Measurements from ENCODE around the gene PRR16. TPM values are rescaled to one million over a fixed set of nuclear protein-coding genes. Genes with fewer than 3 reads are reported as not detected.
A peak's percentile ranks its signal among the peaks of the same experiment; 100 is the strongest.

Gene PRR16
- total and polyA plus RNA-seq, 2 experiments from 2014 or later: 15.3 to 16.1 TPM

- no peak overlapping the region for H3K4me3 ChIP-seq
- H3K27ac ChIP-seq: peak overlapping the region; percentile 5
- no peak overlapping the region for H3K4me2 ChIP-seq
- no peaks in the 10 kb centered on the region for H3K4me1 ChIP-seq (ENCODE audit: insufficient read depth)
- H3K9me2 ChIP-seq (replicated peaks; ENCODE audit: insufficient read depth): no peaks in the 10 kb centered on the region
- H3K36me3 ChIP-seq (replicated peaks; ENCODE audit: insufficient read depth, low read depth): no peaks in the 10 kb centered on the region
- H4K20me1 ChIP-seq (ENCODE audit: insufficient read depth, poor library complexity, severe bottlenecking): no peaks in the 10 kb centered on the region
- no peak for DNase-seq (ENCODE audit: low spot score)
- no peaks in the 10 kb centered on the region for H3K79me2 ChIP-seq
- 77% methylated on average over 1 of the region's 1 CpG for WGBS (ENCODE audit: low lambda C conversion rate, missing lambda C conversion rate)
- no peaks in the 10 kb centered on the region for H3K9me3 ChIP-seq (ENCODE audit: low read depth)
- no peak overlapping the region for H2AFZ ChIP-seq
- TF ChIP-seq EZH2phosphoT487 (IDR thresholded peaks at IDR 0.05; ENCODE audit: low read depth, severe bottlenecking, unreplicated experiment): no peak
- TF ChIP-seq EZH2 (IDR thresholded peaks at IDR 0.05; ENCODE audit: borderline replicate concordance): no peak
- TF ChIP-seq, protein P1, sequence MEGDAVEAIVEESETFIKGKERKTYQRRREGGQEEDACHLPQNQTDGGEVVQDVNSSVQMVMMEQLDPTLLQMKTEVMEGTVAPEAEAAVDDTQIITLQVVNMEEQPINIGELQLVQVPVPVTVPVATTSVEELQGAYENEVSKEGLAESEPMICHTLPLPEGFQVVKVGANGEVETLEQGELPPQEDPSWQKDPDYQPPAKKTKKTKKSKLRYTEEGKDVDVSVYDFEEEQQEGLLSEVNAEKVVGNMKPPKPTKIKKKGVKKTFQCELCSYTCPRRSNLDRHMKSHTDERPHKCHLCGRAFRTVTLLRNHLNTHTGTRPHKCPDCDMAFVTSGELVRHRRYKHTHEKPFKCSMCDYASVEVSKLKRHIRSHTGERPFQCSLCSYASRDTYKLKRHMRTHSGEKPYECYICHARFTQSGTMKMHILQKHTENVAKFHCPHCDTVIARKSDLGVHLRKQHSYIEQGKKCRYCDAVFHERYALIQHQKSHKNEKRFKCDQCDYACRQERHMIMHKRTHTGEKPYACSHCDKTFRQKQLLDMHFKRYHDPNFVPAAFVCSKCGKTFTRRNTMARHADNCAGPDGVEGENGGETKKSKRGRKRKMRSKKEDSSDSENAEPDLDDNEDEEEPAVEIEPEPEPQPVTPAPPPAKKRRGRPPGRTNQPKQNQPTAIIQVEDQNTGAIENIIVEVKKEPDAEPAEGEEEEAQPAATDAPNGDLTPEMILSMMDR (IDR thresholded peaks at IDR 0.05; ENCODE audit: poor library complexity): no peak
- H3K27me3 ChIP-seq: no peaks in the 10 kb centered on the region
Measured at GRCh38 chr5:120539471-120539870, 75.4 kb downstream of the PRR16 start.

DNA sequence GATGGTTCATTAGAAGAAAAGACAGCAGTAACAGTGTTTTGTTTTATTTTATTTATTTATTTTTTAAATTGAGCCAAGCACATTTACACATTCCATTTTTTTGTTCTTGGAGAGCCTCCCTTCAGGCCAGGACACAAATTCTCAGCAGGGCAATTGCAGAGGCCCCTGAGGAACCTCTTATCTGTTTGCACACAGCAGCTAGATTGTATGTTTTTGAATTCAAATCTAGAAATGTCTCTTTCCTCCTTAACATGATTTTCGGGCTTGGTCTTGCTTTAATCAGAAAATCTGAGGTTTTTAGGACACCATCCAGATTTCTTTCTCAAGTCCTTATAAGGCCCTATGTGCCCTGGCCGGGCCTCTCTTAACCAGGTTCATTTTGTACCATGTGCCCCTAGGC, 76.0 kb downstream of the PRR16 start:
- H3K79me2 ChIP-seq: no peaks in the 10 kb centered on the region
- H3K36me3 ChIP-seq (replicated peaks; ENCODE audit: insufficient read depth, low read depth): no peaks in the 10 kb centered on the region
- H3K27ac ChIP-seq: peak overlapping the region; percentile 5
- peaks cover 4% of the 10 kb centered on the region for H4K20me1 ChIP-seq (ENCODE audit: insufficient read depth, poor library complexity, severe bottlenecking)
- WGBS (ENCODE audit: low lambda C conversion rate, missing lambda C conversion rate): 66% methylated on average over 2 of the region's 2 CpGs
- DNase-seq (ENCODE audit: low spot score): no peak
- H3K9me3 ChIP-seq (ENCODE audit: low read depth): no peaks in the 10 kb centered on the region
- H3K4me1 ChIP-seq (ENCODE audit: insufficient read depth): no peaks in the 10 kb centered on the region
- no peaks in the 10 kb centered on the region for H3K9me2 ChIP-seq (replicated peaks; ENCODE audit: insufficient read depth)
- H3K4me3 ChIP-seq: no peak overlapping the region
- no peaks in the 10 kb centered on the region for H3K27me3 ChIP-seq
- no peak for TF ChIP-seq EZH2phosphoT487 (IDR thresholded peaks at IDR 0.05; ENCODE audit: low read depth, severe bottlenecking, unreplicated experiment)
- TF ChIP-seq EZH2 (IDR thresholded peaks at IDR 0.05; ENCODE audit: borderline replicate concordance): no peak
- TF ChIP-seq, protein P1 (IDR thresholded peaks at IDR 0.05; ENCODE audit: poor library complexity): no peak
- H2AFZ ChIP-seq: no peak overlapping the region
- no peak overlapping the region for H3K4me2 ChIP-seq

DNA sequence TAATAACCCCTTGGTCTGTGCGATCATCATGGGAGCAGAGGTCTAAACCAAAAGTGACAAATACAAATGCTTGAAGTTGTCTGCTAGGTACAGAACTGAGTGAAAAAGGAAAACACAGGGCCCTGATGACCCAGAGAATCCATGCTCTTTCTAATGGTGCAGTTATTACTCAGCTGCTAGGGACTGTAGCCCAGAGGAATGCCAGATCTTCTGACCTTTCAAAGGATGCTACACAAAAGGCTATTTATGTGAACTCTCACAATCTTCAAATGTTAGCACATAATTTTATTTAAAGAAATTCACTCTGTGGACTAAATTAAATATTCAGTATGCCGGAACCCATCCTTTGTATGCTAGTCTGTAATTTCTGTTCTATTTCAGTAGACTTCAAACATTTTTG, 79.9 kb downstream of the PRR16 start:
- 98% methylated on average over 2 of the region's 2 CpGs for WGBS (ENCODE audit: low lambda C conversion rate, missing lambda C conversion rate)
- no peak overlapping the region for H3K27ac ChIP-seq
- TF ChIP-seq EZH2phosphoT487 (IDR thresholded peaks at IDR 0.05; ENCODE audit: low read depth, severe bottlenecking, unreplicated experiment) (no peak), EZH2 (IDR thresholded peaks at IDR 0.05; ENCODE audit: borderline replicate concordance) (no peak)
- TF ChIP-seq, protein P1 (IDR thresholded peaks at IDR 0.05; ENCODE audit: poor library complexity): no peak
- no peak overlapping the region for H2AFZ ChIP-seq
- no peak overlapping the region for H3K4me3 ChIP-seq
- H3K27me3 ChIP-seq: no peaks in the 10 kb centered on the region
- DNase-seq (ENCODE audit: low spot score): no peak
- no peak overlapping the region for H3K4me2 ChIP-seq
- H4K20me1 ChIP-seq (ENCODE audit: insufficient read depth, poor library complexity, severe bottlenecking): peaks cover 4% of the 10 kb centered on the region
- H3K9me3 ChIP-seq (ENCODE audit: low read depth): no peaks in the 10 kb centered on the region
- H3K79me2 ChIP-seq: no peaks in the 10 kb centered on the region
- no peaks in the 10 kb centered on the region for H3K9me2 ChIP-seq (replicated peaks; ENCODE audit: insufficient read depth)
- H3K4me1 ChIP-seq (ENCODE audit: insufficient read depth): no peaks in the 10 kb centered on the region
- H3K36me3 ChIP-seq (replicated peaks; ENCODE audit: insufficient read depth, low read depth): no peaks in the 10 kb centered on the region

DNA sequence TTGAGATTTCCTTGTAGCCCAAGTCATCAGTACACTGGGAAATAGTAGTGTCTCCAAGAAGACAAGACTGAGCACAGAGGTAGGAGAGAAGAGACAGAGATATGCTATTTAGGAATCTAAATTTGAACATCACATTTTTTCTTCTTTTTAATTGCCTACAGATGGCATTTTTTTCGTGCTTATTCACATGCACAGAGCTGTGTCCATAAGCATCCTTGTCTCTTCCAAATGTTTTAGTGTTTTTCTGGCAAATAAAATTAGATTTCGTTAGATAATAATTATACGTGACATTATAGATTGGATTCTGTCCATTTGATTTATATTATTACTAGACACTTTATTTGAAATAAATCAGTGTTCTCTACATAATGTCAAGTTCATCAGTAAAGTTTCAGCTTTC, 80.9 kb downstream of the PRR16 start:
- peaks cover 4% of the 10 kb centered on the region for H4K20me1 ChIP-seq (ENCODE audit: insufficient read depth, poor library complexity, severe bottlenecking)
- H3K4me1 ChIP-seq (ENCODE audit: insufficient read depth): no peaks in the 10 kb centered on the region
- DNase-seq (ENCODE audit: low spot score): no peak
- peaks cover 5% of the 10 kb centered on the region for H3K79me2 ChIP-seq
- H3K9me2 ChIP-seq (replicated peaks; ENCODE audit: insufficient read depth): no peaks in the 10 kb centered on the region
- H3K36me3 ChIP-seq (replicated peaks; ENCODE audit: insufficient read depth, low read depth): no peaks in the 10 kb centered on the region
- no peak overlapping the region for H3K4me2 ChIP-seq
- no peak overlapping the region for H2AFZ ChIP-seq
- no peak overlapping the region for H3K4me3 ChIP-seq
- 88% methylated on average over 3 of the region's 3 CpGs for WGBS (ENCODE audit: low lambda C conversion rate, missing lambda C conversion rate)
- H3K9me3 ChIP-seq (ENCODE audit: low read depth): no peaks in the 10 kb centered on the region
- TF ChIP-seq EZH2 (IDR thresholded peaks at IDR 0.05; ENCODE audit: borderline replicate concordance) (no peak), EZH2phosphoT487 (IDR thresholded peaks at IDR 0.05; ENCODE audit: low read depth, severe bottlenecking, unreplicated experiment) (no peak)
- TF ChIP-seq, protein P1 (IDR thresholded peaks at IDR 0.05; ENCODE audit: poor library complexity): no peak
- no peaks in the 10 kb centered on the region for H3K27me3 ChIP-seq
- no peak overlapping the region for H3K27ac ChIP-seq
